Neutrophil (primary cell): ENCODE measurements around the gene MARK2.
A peak's percentile ranks its signal among the peaks of the same experiment; 100 is the strongest.

Source experiments
- H3K27ac ChIP-seq: fragments of 200-600 bp; sonication (generic); 2 replicates; pipeline ENCODE4 v1.5.1; 2016; ENCODE audit warnings: mild to moderate bottlenecking, moderate library complexity
- H3K27me3 ChIP-seq: fragments of 200-600 bp; sonication (generic); 2 replicates; pipeline ENCODE4 v1.6.0; 2016; ENCODE audit warnings: mild to moderate bottlenecking
- H3K36me3 ChIP-seq: fragments of 200-600 bp; sonication (generic); 2 replicates; pipeline ENCODE4 v1.5.1; 2017
- H3K4me1 ChIP-seq, 2 experiments: fragments of 200-600 bp in 1 of 2; sonication (generic) in 1 of 2; 1 replicate in 1 of 2; 2 replicates in 1 of 2; pipeline versions ENCODE4 v1.5.1 to v1.6.1; 2013 to 2016; ENCODE audit warnings: low read depth in 1 of 2, low read length in 1 of 2, mild to moderate bottlenecking in 1 of 2, moderate library complexity in 1 of 2; ENCODE audit not compliant: control insufficient read depth in 1 of 2, insufficient read depth in 1 of 2
- H3K4me3 ChIP-seq, 2 experiments: fragments of 200-600 bp in 1 of 2; sonication (generic) in 1 of 2; 1 replicate in 1 of 2; 2 replicates in 1 of 2; pipeline ENCODE4 v1.5.1; 2013 to 2016; ENCODE audit warnings: low read depth in 1 of 2, low read length in 1 of 2, mild to moderate bottlenecking in 1 of 2, moderate library complexity in 1 of 2
- H3K9me3 ChIP-seq: fragments of 200-600 bp; sonication (generic); 2 replicates; pipeline ENCODE4 v1.5.1; 2016
- TF ChIP-seq, protein P1 (sequence below): fragments of 200-600 bp; sonication (generic); IDR thresholded peaks from 2 replicates; pipeline ENCODE4 v1.5.1; 2016; ENCODE audit warnings: antibody characterized with exemption

MARK2 gene

DNA sequence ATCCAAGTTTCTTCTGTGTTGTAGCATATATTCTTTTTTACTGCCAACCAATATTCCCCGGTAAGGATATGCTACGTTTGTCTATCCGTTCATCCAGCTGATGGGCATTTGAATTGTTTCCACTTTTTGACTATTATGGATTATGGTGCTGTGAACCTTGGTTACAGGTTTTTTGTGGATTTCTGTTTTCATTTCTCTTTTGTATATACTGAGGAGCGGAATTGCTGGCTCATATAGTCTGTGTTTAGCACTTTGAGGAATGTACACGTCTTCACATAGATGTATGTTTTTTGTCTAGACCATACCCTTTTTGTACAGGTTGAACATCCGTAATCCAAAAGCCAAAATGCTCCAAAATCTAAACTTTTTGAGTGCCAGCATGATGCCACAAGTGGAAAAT, 54.4 kb downstream of the MARK2 start:
- Histone ChIP-seq H3K4me1 (peaks cover 40 to 43% of the 10 kb centered on the region in 2 experiments), H3K9me3 (no peaks in the 10 kb centered on the region), H3K27ac (no peak overlapping the region), H3K4me3 (no peak overlapping the region), H3K36me3 (peaks cover 51% of the 10 kb centered on the region), H3K27me3 (no peaks in the 10 kb centered on the region)
- TF ChIP-seq, protein P1, sequence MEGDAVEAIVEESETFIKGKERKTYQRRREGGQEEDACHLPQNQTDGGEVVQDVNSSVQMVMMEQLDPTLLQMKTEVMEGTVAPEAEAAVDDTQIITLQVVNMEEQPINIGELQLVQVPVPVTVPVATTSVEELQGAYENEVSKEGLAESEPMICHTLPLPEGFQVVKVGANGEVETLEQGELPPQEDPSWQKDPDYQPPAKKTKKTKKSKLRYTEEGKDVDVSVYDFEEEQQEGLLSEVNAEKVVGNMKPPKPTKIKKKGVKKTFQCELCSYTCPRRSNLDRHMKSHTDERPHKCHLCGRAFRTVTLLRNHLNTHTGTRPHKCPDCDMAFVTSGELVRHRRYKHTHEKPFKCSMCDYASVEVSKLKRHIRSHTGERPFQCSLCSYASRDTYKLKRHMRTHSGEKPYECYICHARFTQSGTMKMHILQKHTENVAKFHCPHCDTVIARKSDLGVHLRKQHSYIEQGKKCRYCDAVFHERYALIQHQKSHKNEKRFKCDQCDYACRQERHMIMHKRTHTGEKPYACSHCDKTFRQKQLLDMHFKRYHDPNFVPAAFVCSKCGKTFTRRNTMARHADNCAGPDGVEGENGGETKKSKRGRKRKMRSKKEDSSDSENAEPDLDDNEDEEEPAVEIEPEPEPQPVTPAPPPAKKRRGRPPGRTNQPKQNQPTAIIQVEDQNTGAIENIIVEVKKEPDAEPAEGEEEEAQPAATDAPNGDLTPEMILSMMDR: no peak

DNA sequence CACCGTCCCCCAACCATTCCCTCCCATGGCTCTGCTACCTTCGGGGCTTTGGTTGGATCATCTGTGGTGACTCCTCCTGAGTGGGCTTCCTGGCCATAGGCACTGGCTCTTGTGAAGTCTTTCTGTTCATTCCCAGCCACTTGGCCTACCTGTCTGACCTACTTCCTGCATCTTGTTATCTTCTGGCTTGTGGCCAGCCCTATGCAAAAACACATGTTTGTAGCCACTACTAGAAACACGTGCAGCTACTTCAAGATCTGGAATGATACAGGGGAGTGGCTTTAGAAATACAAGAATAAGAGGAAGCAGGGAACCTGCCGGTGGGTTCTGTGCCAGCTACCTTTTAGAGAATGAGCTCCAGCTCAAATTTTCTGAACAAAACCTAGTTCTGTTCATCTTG, 57.2 kb downstream of the MARK2 start:
- H3K4me1 ChIP-seq: peaks cover 15 to 16% of the 10 kb centered on the region in 2 experiments
- no peaks in the 10 kb centered on the region for H3K27me3 ChIP-seq
- no peaks in the 10 kb centered on the region for H3K9me3 ChIP-seq
- peaks cover 78% of the 10 kb centered on the region for H3K36me3 ChIP-seq
- H3K4me3 ChIP-seq: no peak overlapping the region
- TF ChIP-seq, protein P1: no peak
- H3K27ac ChIP-seq: no peak overlapping the region

DNA sequence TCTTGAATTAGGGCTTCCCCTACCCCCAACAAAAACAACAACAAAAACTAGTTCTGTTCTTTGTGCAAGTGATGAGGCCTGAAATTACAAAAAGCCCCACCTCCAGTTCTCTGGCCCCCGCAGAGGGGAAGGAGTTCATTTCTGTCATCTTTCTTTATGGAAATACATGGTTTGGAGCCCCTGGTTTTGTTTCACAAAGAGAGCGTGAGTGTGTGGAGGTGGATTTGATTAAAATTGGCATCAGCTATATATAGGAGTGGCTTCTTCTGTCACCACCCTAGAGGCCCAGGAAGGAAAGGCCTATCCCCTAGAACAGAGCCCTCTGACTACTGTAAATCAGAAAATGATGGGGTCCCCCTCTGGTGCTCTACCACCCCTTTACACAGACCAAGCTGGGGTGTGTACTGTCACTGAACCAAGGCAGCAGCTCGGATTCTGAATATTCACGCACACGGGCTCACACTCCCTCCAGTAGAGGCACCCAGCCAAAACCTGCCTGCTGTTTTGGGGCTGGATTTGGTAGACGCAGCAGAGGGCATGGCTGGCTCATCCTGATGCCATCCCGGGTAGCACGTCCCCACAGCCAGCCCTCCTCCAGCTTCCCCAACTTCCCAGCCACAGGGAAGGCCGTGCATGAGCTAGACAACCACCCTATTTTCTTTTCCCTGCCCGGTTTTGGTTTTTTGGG, 58.7 kb downstream of the MARK2 start:
- H3K4me1 ChIP-seq: peaks cover 0 to 3% of the 10 kb centered on the region in 2 experiments
- peaks cover 88% of the 10 kb centered on the region for H3K36me3 ChIP-seq
- H3K4me3 ChIP-seq: no peak overlapping the region
- TF ChIP-seq, protein P1: no peak
- H3K27me3 ChIP-seq: no peaks in the 10 kb centered on the region
- H3K27ac ChIP-seq: peak overlapping the region; percentile 28
- H3K9me3 ChIP-seq: no peaks in the 10 kb centered on the region

DNA sequence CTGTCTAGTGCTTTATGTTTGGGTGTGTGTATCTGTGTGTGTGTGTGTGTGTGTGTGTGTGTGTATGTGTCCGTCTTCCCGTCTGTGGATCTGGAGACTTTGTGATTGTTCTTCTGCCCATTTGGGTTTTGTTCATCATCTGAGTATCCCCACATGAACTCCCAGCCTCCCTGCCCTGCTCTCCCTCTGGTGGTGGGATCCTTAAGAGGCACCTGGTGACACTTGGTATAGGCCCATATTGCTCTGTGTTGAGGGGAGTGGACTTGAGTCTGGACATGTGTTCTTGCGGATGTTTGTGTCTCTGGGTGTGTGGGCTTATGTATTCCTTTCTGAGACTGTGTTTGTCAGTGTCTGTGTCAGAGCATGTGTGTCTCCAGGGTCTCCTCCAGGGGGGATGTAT, 62.8 kb downstream of the MARK2 start:
- peaks cover 100% of the 10 kb centered on the region for H3K36me3 ChIP-seq
- TF ChIP-seq, protein P1: no peak
- no peak overlapping the region for H3K4me3 ChIP-seq
- H3K4me1 ChIP-seq: no peaks in the 10 kb centered on the region
- H3K27me3 ChIP-seq: no peaks in the 10 kb centered on the region
- H3K9me3 ChIP-seq: no peaks in the 10 kb centered on the region
- no peak overlapping the region for H3K27ac ChIP-seq

DNA sequence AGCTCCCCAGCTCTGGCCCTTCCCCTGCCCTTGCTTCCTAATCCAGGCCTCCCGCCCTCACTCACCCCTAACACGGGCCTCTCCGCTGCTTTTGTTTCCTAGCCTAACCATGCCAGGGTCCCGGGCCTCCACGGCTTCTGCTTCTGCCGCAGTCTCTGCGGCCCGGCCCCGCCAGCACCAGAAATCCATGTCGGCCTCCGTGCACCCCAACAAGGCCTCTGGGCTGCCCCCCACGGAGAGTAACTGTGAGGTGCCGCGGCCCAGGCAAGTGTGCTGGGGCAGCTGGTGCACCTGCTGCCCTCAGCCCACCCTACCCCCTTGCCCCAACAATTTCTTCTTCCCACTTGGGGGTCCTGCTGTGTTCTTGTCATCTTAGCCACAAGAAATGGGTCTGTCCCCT, 65.0 kb downstream of the MARK2 start:
- Histone ChIP-seq H3K4me3 (no peak overlapping the region), H3K27me3 (no peaks in the 10 kb centered on the region), H3K4me1 (peaks cover 0 to 4% of the 10 kb centered on the region in 2 experiments), H3K27ac (no peak overlapping the region), H3K36me3 (peaks cover 100% of the 10 kb centered on the region), H3K9me3 (no peaks in the 10 kb centered on the region)
- TF ChIP-seq, protein P1: no peak
